ENCODE measurements around the gene AASDHPPT.

AASDHPPT gene

GRCh38 chr11:106086850-106087249, 9.4 kb downstream of the AASDHPPT start:
- no peak for DNase-seq

GRCh38 chr11:106087815-106088435, 10.5 kb downstream of the AASDHPPT start:
- no peak for DNase-seq

- DNase-seq, result no peak
Measured at GRCh38 chr11:106088896-106089295, 11.4 kb downstream of the AASDHPPT start.

GRCh38 chr11:106091480-106092123, 14.1 kb downstream of the AASDHPPT start:
- no peak for DNase-seq

GRCh38 chr11:106092446-106092845, 15.0 kb downstream of the AASDHPPT start:
- DNase-seq, result no peak

GRCh38 chr11:106098893-106099553, 21.6 kb downstream of the AASDHPPT start:
- no peak for DNase-seq

GRCh38 chr11:106101370-106101769, 23.9 kb downstream of the AASDHPPT start:
- DNase-seq, result no peak

GRCh38 chr11:106101819-106102218, 24.4 kb downstream of the AASDHPPT start:
- DNase-seq, result no peak

GRCh38 chr11:106105986-106106385, 28.5 kb downstream of the AASDHPPT start:
- no peak for DNase-seq

- no peak for DNase-seq
Measured at GRCh38 chr11:106121570-106122320, 44.3 kb downstream of the AASDHPPT start.

- DNase-seq, result no peak
Measured at GRCh38 chr11:106127604-106128003, 50.1 kb downstream of the AASDHPPT start.

- DNase-seq, result no peak
Measured at GRCh38 chr11:106128740-106129139, 51.3 kb downstream of the AASDHPPT start.

GRCh38 chr11:106131998-106132397, 54.5 kb downstream of the AASDHPPT start:
- no peak for DNase-seq

- no peak for DNase-seq
Measured at GRCh38 chr11:106132582-106133354, 55.3 kb downstream of the AASDHPPT start.

GRCh38 chr11:106133529-106133928, 56.1 kb downstream of the AASDHPPT start:
- DNase-seq, result no peak

- no peak for DNase-seq
Measured at GRCh38 chr11:106137061-106137460, 59.6 kb downstream of the AASDHPPT start.

GRCh38 chr11:106137758-106138157, 60.3 kb downstream of the AASDHPPT start:
- DNase-seq, result no peak
